Neural progenitor cell (in vitro differentiated cells): ENCODE results near the gene IKBKE.

Experiments used
- EZH2phosphoT487 ChIP-seq: fragments of 200-600 bp; sonication (generic); IDR thresholded peaks from 2 replicates; pipeline ENCODE4 v1.6.1; 2017; ENCODE audit warnings: antibody characterized with exemption
- TF ChIP-seq, protein P1 (sequence below): fragments of 200-600 bp; sonication (generic); IDR thresholded peaks from 2 replicates; pipeline ENCODE4 v1.5.1; 2017; ENCODE audit warnings: antibody characterized with exemption, mild to moderate bottlenecking

DNA sequence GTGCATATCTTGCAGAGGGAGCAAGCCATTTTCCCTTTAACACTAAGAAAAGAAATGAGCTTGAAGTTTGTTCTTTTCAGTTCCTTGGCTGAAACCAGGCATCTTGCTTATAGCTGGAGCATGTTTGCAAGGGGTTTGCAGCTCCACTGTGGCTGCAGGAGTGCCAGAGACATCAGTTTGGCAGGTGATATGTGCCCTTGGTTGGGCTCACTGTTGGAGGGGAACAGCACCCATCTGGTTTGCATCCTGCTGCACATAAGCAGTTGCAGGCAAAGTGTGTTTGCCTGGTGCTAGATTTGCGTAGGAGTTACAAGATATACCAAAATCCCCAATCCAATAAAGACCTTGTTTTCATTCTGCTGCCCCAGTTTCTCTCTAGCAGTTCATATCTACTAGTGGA lies 47.8 kb upstream of the IKBKE start:
- TF ChIP-seq, protein P1, sequence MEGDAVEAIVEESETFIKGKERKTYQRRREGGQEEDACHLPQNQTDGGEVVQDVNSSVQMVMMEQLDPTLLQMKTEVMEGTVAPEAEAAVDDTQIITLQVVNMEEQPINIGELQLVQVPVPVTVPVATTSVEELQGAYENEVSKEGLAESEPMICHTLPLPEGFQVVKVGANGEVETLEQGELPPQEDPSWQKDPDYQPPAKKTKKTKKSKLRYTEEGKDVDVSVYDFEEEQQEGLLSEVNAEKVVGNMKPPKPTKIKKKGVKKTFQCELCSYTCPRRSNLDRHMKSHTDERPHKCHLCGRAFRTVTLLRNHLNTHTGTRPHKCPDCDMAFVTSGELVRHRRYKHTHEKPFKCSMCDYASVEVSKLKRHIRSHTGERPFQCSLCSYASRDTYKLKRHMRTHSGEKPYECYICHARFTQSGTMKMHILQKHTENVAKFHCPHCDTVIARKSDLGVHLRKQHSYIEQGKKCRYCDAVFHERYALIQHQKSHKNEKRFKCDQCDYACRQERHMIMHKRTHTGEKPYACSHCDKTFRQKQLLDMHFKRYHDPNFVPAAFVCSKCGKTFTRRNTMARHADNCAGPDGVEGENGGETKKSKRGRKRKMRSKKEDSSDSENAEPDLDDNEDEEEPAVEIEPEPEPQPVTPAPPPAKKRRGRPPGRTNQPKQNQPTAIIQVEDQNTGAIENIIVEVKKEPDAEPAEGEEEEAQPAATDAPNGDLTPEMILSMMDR: no peak
- no peak for TF ChIP-seq EZH2phosphoT487
